Measurements from ENCODE around the gene SCART1. TPM values are rescaled to one million over a fixed set of nuclear protein-coding genes. Genes with fewer than 3 reads are reported as not detected.
A peak's percentile ranks its signal among the peaks of the same experiment; 100 is the strongest.

SCART1 gene
- total RNA-seq, 1 donor from 2014 or later = 2.4 TPM

DNA sequence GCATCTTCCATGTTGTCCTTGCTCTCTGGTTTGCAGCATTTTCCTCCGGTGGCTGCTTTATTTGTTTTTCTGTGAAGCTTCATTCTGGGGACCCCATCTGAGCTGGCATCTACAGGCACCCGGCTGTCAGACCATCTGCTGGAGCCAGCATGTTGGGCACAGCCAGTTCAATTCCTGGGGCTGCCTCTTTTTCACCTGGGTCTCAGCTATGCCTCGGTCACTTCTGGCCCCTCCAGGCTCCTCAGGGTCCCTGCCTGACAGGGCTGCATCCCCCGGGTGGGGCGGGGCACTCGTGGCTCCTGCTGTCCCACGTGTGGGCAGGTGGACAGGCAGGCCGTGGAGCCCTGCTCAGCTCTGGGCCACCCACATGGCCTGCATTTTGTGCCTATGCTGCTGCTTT is 8.1 kb downstream of the SCART1 start:
- Mint-ChIP-seq H3K4me3 (ENCODE audit: unreplicated experiment) (no peak overlapping the region), H3K36me3 (ENCODE audit: low read depth) (peaks cover 4% of the 10 kb centered on the region), H3K27me3 (ENCODE audit: low read depth) (no peaks in the 10 kb centered on the region), H3K4me1 (ENCODE audit: low read depth) (no peaks in the 10 kb centered on the region), H3K27ac (ENCODE audit: unreplicated experiment) (no peak overlapping the region), H3K9me3 (ENCODE audit: low read depth) (peaks cover 10% of the 10 kb centered on the region)
- no peak for DNase-seq (ENCODE audit: low spot score)
- TF ChIP-seq, protein P1, sequence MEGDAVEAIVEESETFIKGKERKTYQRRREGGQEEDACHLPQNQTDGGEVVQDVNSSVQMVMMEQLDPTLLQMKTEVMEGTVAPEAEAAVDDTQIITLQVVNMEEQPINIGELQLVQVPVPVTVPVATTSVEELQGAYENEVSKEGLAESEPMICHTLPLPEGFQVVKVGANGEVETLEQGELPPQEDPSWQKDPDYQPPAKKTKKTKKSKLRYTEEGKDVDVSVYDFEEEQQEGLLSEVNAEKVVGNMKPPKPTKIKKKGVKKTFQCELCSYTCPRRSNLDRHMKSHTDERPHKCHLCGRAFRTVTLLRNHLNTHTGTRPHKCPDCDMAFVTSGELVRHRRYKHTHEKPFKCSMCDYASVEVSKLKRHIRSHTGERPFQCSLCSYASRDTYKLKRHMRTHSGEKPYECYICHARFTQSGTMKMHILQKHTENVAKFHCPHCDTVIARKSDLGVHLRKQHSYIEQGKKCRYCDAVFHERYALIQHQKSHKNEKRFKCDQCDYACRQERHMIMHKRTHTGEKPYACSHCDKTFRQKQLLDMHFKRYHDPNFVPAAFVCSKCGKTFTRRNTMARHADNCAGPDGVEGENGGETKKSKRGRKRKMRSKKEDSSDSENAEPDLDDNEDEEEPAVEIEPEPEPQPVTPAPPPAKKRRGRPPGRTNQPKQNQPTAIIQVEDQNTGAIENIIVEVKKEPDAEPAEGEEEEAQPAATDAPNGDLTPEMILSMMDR (IDR thresholded peaks at IDR 0.05) = no peak

DNA sequence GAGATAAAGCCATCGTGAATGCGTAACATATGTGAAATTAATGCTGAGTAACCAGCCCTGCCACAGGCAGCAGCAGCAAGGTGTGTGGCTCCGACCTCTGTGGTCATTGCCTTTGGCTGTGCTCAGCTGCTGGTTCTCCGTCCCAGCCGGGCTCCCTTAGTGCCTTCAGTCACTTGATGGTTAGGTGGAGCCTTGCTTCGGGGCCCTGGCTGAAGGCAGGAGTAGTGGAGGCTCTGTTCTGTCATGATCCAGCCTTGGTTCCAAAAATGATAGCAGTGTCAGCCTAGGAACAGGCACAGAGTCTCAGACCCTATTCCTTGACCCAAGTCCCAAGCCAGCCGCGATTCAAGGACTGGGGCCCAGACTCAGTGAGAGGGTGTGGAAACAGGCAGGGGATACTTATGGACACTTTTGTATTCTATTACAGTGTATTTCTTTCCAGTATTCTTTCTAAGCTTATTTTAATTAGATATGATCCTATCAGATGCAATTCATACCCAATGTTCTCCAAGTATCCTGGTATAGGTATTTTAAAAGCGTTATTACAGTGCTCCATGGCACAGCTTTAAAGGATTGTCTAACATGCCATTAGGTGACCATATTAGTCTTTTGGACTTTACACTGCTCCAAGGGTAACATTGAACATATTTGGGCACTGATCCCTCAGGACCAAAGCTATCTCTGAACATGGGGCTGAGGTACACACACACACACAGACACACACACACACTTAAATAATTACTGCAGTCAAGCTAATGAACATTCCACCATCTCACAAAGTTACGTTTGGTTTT is 9.0 kb downstream of the SCART1 start:
- Mint-ChIP-seq H3K9me3 (ENCODE audit: low read depth) (peaks cover 10% of the 10 kb centered on the region), H3K4me3 (ENCODE audit: unreplicated experiment) (no peak overlapping the region), H3K27ac (ENCODE audit: unreplicated experiment) (no peak overlapping the region), H3K36me3 (ENCODE audit: low read depth) (peaks cover 10% of the 10 kb centered on the region), H3K27me3 (ENCODE audit: low read depth) (no peaks in the 10 kb centered on the region), H3K4me1 (ENCODE audit: low read depth) (no peaks in the 10 kb centered on the region)
- DNase-seq (ENCODE audit: low spot score) = no peak
- TF ChIP-seq, protein P1 (IDR thresholded peaks at IDR 0.05) = no peak

DNA sequence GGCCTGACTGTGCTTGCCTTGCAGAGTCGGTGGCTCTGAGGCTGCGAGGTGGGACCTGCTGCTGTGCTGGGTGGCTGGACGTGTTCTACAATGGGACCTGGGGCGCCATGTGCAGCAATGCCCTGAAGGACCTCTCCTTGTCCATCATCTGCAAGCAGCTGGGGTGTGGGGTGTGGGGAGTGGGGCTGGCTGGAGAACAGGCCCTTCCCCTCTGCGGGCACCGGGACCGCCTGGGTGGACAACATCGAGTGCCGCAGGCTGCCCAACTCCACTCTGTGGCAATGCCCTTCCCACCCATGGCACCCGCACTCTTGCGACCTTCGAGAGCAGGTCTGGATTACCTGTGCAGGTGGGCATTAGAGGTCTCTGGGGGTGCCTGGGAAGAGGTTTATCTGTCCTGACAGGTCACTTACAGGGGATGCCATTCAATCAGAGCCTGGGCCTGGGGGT is 10.9 kb downstream of the SCART1 start:
- Mint-ChIP-seq H3K4me1 (ENCODE audit: low read depth) (no peaks in the 10 kb centered on the region), H3K36me3 (ENCODE audit: low read depth) (peaks cover 20% of the 10 kb centered on the region), H3K27ac (ENCODE audit: unreplicated experiment) (no peak overlapping the region), H3K27me3 (ENCODE audit: low read depth) (no peaks in the 10 kb centered on the region), H3K9me3 (ENCODE audit: low read depth) (peaks cover 10% of the 10 kb centered on the region), H3K4me3 (ENCODE audit: unreplicated experiment) (no peak overlapping the region)
- peak; percentile 80 for DNase-seq (ENCODE audit: low spot score)
- TF ChIP-seq, protein P1 (IDR thresholded peaks at IDR 0.05) = no peak

DNA sequence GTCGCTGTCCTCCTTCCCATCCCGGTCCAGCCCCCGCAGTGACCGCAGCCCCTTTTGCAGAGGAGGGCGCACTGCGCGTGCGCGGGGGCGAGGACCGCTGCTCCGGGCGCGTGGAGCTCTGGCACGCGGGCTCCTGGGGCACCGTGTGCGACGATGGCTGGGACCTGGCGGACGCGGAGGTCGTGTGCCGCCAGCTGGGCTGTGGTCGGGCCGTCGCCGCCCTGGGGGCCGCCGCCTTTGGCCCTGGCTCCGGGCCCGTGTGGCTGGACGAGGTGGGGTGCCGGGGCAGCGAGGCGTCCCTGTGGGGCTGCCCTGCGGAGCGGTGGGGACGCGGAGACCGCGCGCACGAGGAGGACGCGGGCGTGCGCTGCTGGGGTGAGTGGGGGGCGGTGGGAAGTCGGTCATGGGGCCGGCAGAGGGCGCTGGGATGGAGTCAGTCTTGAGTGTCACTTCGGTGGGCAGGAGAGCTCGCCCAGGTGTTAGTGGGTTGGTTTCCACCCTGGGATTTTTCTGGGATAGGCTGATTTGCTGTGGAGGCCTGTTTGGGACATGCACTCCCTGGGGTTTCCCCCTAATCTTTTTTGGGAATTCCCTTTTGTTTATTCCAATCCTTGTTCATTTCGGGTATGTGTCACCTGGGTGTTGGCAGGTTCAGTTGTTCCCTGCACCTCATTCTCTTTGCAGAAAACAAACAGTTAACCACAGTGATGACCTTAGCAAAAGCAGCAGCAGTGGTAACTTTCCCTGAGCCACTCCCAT is 11.6 kb downstream of the SCART1 start:
- no peak overlapping the region for H3K27ac Mint-ChIP-seq (ENCODE audit: unreplicated experiment)
- no peaks in the 10 kb centered on the region for H3K4me1 Mint-ChIP-seq (ENCODE audit: low read depth)
- H3K36me3 Mint-ChIP-seq (ENCODE audit: low read depth) = peaks cover 24% of the 10 kb centered on the region
- no peaks in the 10 kb centered on the region for H3K27me3 Mint-ChIP-seq (ENCODE audit: low read depth)
- TF ChIP-seq, protein P1 (IDR thresholded peaks at IDR 0.05) = no peak
- DNase-seq (ENCODE audit: low spot score) = peak; percentile 73
- peaks cover 15% of the 10 kb centered on the region for H3K9me3 Mint-ChIP-seq (ENCODE audit: low read depth)
- no peak overlapping the region for H3K4me3 Mint-ChIP-seq (ENCODE audit: unreplicated experiment)

DNA sequence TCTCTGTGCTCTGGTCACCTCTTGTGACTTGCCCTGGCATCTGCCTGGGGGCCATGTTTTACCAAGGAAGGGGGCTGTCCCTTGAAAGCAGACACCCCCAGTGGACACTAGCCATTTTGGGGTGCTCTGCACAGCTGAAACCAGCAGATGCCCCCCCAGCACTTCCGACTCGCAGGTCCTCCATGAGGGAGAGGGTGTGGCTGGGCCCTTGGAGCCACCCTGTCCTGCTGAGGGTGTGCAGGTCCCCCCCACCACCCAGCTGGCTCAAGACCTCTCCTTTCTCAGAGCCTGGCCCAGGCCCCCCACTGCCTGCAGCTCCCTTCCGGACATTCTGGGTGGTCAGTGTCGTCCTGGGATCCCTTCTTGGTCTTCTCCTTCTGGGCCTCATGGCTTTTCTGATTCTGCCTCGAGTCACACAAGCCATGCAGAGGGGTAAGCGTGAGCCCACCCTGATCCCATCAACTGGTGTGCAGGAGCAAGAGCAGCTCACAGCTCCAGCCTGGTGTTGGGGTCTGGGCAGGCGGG is 12.3 kb downstream of the SCART1 start:
- H3K27me3 Mint-ChIP-seq (ENCODE audit: low read depth) = no peaks in the 10 kb centered on the region
- DNase-seq (ENCODE audit: low spot score) = peak; percentile 84
- H3K4me1 Mint-ChIP-seq (ENCODE audit: low read depth) = no peaks in the 10 kb centered on the region
- H3K27ac Mint-ChIP-seq (ENCODE audit: unreplicated experiment) = no peak overlapping the region
- peaks cover 15% of the 10 kb centered on the region for H3K9me3 Mint-ChIP-seq (ENCODE audit: low read depth)
- H3K4me3 Mint-ChIP-seq (ENCODE audit: unreplicated experiment) = no peak overlapping the region
- TF ChIP-seq, protein P1 (IDR thresholded peaks at IDR 0.05) = no peak
- peaks cover 25% of the 10 kb centered on the region for H3K36me3 Mint-ChIP-seq (ENCODE audit: low read depth)

Data from chondrocyte (in vitro differentiated cells).